Loucy (cell line): ENCODE results near the gene CCDC178.
"Not testable (repeated sequence)": the region's sequence is repeated elsewhere in the genome, so short reads cannot be mapped to it uniquely, and the experiment has no call there.

Source experiments
- H2AFZ ChIP-seq: fragments of 200-600 bp; sonication (generic); 2 replicates; pipeline ENCODE4 v1.6.0; 2016; ENCODE audit warnings: antibody characterized with exemption, mild to moderate bottlenecking, low read length, moderate library complexity
- H3F3A ChIP-seq: fragments of 200-600 bp; 2 replicates; pipeline ENCODE4 v1.6.0; 2016; ENCODE audit warnings: antibody characterized with exemption, low read depth, mild to moderate bottlenecking
- H3K27me3 ChIP-seq: fragments of 200-600 bp; sonication (generic); 2 replicates; pipeline ENCODE4 v1.6.1; 2014; ENCODE audit warnings: low read length, mild to moderate bottlenecking; ENCODE audit not compliant: insufficient read depth, poor library complexity, severe bottlenecking
- H3K36me3 ChIP-seq: fragments of 200-600 bp; sonication (generic); 2 replicates; pipeline ENCODE4 v1.6.1; 2016; ENCODE audit warnings: low read length; ENCODE audit not compliant: insufficient read depth
- H3K4me1 ChIP-seq: fragments of 200-600 bp; sonication (generic); 2 replicates; pipeline ENCODE4 v1.5.1; 2014; ENCODE audit warnings: low read length, mild to moderate bottlenecking; ENCODE audit not compliant: insufficient read depth, poor library complexity, severe bottlenecking
- H3K4me2 ChIP-seq: fragments of 200-600 bp; sonication (generic); 2 replicates; pipeline ENCODE4 v1.6.0; 2014; ENCODE audit warnings: antibody characterized with exemption, low read length, low read depth, mild to moderate bottlenecking; ENCODE audit not compliant: poor library complexity, severe bottlenecking
- H3K4me3 ChIP-seq: fragments of 200-600 bp; sonication (generic); 2 replicates; pipeline ENCODE4 v1.5.1; 2014; ENCODE audit warnings: low read length, mild to moderate bottlenecking, mixed read lengths; ENCODE audit not compliant: poor library complexity, severe bottlenecking
- H3K79me2 ChIP-seq: fragments of 200-600 bp; sonication (generic); 2 replicates; pipeline ENCODE4 v1.6.1; 2014; ENCODE audit warnings: low read length; ENCODE audit not compliant: insufficient read depth
- H3K9ac ChIP-seq: fragments of 200-600 bp; sonication (generic); 2 replicates; pipeline ENCODE4 v1.6.0; 2014; ENCODE audit warnings: mild to moderate bottlenecking, low read depth, low read length, moderate library complexity; ENCODE audit not compliant: poor library complexity, severe bottlenecking
- H3K9me2 ChIP-seq: fragments of 200-600 bp; sonication (generic); replicated peaks from 2 replicates; pipeline ENCODE4 v1.6.1; 2016; ENCODE audit warnings: low read depth, low read length, mixed read lengths
- H3K9me3 ChIP-seq: fragments of 200-600 bp; sonication (generic); 2 replicates; pipeline ENCODE4 v1.6.1; 2014; ENCODE audit warnings: mild to moderate bottlenecking, antibody characterized with exemption, low read length, low read depth; ENCODE audit not compliant: insufficient read depth
- H4K20me1 ChIP-seq: fragments of 200-600 bp; sonication (generic); 2 replicates; pipeline ENCODE4 v1.6.0; 2014; ENCODE audit warnings: antibody characterized with exemption, low read length, mild to moderate bottlenecking; ENCODE audit not compliant: insufficient read depth, poor library complexity, severe bottlenecking
- EZH2phosphoT487 ChIP-seq: fragments of 200-600 bp; IDR thresholded peaks from 2 replicates; pipeline ENCODE4 v1.6.1; 2018; ENCODE audit warnings: antibody characterized with exemption, mild to moderate bottlenecking, moderate library complexity, borderline replicate concordance
- TF ChIP-seq, protein P1 (sequence below): fragments of 200-600 bp; sonication (generic); conservative IDR thresholded peaks from 2 replicates; pipeline ENCODE4 v1.5.1; 2014; ENCODE audit warnings: mild to moderate bottlenecking, antibody characterized with exemption, low read length

The CCDC178 gene

DNA sequence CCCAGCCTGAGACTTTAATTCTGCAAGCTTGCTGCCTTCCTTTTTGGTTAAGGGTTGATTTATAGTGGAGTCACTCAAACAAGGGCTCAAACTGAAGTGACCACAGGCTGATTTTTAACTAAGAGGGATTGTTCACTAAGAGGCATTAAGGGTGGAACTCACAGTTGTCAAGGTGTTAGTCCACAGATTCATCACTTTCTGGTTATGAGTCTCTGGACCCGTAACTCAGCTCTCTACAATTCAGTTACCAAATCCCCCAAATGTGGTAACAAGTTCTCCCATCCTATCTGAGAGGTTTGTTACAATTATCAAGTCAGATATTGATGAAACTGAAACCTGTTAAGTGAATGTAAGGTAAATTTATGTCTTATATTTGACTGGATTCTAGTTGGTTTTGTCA, 481.8 kb downstream of the CCDC178 start:
- no peaks in the 10 kb centered on the region for H3K79me2 ChIP-seq
- no peak overlapping the region for H3K4me2 ChIP-seq
- no peak overlapping the region for H3K9ac ChIP-seq
- no peaks in the 10 kb centered on the region for H4K20me1 ChIP-seq
- H3K4me3 ChIP-seq = no peak overlapping the region
- H3K36me3 ChIP-seq = no peaks in the 10 kb centered on the region
- no peaks in the 10 kb centered on the region for H3K4me1 ChIP-seq
- no peak overlapping the region for H2AFZ ChIP-seq
- H3K9me3 ChIP-seq = no peaks in the 10 kb centered on the region
- no peaks in the 10 kb centered on the region for H3K9me2 ChIP-seq
- H3F3A ChIP-seq = no peaks in the 10 kb centered on the region
- TF ChIP-seq EZH2phosphoT487 = no peak
- TF ChIP-seq, protein P1, sequence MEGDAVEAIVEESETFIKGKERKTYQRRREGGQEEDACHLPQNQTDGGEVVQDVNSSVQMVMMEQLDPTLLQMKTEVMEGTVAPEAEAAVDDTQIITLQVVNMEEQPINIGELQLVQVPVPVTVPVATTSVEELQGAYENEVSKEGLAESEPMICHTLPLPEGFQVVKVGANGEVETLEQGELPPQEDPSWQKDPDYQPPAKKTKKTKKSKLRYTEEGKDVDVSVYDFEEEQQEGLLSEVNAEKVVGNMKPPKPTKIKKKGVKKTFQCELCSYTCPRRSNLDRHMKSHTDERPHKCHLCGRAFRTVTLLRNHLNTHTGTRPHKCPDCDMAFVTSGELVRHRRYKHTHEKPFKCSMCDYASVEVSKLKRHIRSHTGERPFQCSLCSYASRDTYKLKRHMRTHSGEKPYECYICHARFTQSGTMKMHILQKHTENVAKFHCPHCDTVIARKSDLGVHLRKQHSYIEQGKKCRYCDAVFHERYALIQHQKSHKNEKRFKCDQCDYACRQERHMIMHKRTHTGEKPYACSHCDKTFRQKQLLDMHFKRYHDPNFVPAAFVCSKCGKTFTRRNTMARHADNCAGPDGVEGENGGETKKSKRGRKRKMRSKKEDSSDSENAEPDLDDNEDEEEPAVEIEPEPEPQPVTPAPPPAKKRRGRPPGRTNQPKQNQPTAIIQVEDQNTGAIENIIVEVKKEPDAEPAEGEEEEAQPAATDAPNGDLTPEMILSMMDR = no peak
- no peaks in the 10 kb centered on the region for H3K27me3 ChIP-seq

DNA sequence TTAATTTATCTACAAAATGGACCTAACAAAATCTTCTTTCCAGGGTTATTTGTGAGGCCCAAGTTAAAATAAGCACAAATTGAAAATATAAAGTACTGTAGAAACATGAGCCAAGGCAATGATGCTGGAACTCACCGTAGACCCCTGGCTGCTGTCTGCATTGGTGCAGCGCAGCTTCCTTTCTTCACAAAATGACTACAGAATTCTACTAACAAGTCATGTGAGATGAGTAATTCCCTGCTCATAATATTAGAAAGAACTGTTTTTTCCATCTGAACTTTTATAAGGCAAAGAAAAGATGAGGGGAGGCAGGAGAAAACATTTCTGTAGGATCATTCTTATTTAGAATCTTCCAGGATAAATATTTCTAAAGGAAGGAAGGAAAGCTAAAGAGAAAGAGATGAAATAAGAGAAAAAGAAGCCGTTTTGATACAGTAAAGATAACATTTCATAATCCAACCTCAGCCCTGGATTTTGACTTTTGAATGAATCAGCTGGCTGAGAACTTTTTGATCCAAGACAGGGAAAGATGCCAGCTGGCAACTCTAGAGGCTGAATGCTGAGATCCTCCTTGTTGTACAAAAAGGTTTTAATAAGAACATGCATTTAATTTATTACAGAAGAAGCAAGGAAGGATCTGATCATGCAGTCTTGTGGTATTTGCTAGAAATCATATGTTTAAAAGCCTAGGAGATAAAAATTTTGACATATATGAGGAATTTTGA, 483.8 kb downstream of the CCDC178 start:
- Histone ChIP-seq H3K36me3 (no peaks in the 10 kb centered on the region), H3K9me3 (no peaks in the 10 kb centered on the region)
- TF ChIP-seq EZH2phosphoT487 = no peak
- TF ChIP-seq, protein P1 = peak; percentile 27; the same call in 1 of the 2 replicates

DNA sequence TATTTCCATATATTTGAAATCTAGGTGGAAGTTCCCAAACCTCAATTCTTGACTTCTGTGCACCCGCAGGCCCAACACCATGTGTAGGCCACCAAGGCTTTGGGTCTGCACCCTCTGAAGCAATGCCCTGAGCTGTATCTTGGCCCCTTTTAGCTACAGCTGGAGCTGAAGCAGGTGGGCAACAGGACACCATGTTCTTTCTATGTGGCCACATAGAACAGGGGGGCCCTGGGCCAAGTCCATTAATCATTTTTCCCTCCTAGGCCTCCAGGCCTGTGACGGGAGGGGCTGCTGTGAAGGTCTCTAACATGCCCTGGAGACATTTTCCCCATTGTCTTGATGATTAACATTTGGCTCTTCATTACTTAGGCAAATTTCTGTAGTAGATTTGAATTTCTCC, 488.2 kb downstream of the CCDC178 start:
- H4K20me1 ChIP-seq = not testable (repeated sequence)

More for the DNA sequence above, 483.8 kb downstream of the CCDC178 start:
- H3K4me3 ChIP-seq = no peak overlapping the region
- no peak overlapping the region for H3K9ac ChIP-seq
- no peaks in the 10 kb centered on the region for H3K9me2 ChIP-seq
- no peaks in the 10 kb centered on the region for H3F3A ChIP-seq
- no peak overlapping the region for H3K4me2 ChIP-seq
- H3K79me2 ChIP-seq = no peaks in the 10 kb centered on the region
- H2AFZ ChIP-seq = no peak overlapping the region
- no peaks in the 10 kb centered on the region for H3K4me1 ChIP-seq
- no peaks in the 10 kb centered on the region for H4K20me1 ChIP-seq
- H3K27me3 ChIP-seq = no peaks in the 10 kb centered on the region

DNA sequence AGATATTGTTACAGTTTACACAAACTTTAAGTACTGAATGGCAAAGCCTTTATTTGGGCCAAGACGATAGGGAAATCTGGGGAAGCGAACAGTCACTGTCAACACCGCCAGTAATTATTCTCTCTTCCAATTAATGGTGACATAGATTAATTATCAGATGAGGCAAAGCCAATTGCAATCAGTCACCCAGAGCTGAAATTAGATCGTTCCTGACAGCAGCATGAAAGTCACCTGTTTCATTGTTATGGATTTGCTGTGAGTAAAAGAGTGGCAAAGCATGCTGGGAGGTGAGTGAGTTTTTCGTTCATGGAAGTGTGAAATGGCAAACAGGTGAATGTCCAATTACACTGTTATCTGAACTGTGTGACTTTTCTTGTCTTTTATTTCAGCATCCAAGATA, 502.9 kb downstream of the CCDC178 start:
- Histone ChIP-seq H3K36me3 (no peaks in the 10 kb centered on the region), H3K9me3 (no peaks in the 10 kb centered on the region), H3K79me2 (no peaks in the 10 kb centered on the region), H2AFZ (no peak overlapping the region), H3K4me3 (no peak overlapping the region), H4K20me1 (no peaks in the 10 kb centered on the region), H3F3A (no peaks in the 10 kb centered on the region), H3K9ac (no peak overlapping the region), H3K4me2 (no peak overlapping the region), H3K4me1 (no peaks in the 10 kb centered on the region), H3K9me2 (no peaks in the 10 kb centered on the region), H3K27me3 (no peaks in the 10 kb centered on the region)
- TF ChIP-seq, protein P1 = no peak
- no peak for TF ChIP-seq EZH2phosphoT487

More for the DNA sequence above, 488.2 kb downstream of the CCDC178 start:
- not testable (repeated sequence) for H2AFZ ChIP-seq, H3K4me2 ChIP-seq, H3K36me3 ChIP-seq, H3K27me3 ChIP-seq, H3K79me2 ChIP-seq, H3K4me1 ChIP-seq, H3K9ac ChIP-seq, H3F3A ChIP-seq, H3K9me3 ChIP-seq, H3K9me2 ChIP-seq, H3K4me3 ChIP-seq
